Activated CD4-positive, alpha-beta T cell treated with anti-CD3 and anti-CD28 coated beads, Interleukin-2, amount 50 U/mL, for 4 hours (primary cell): ENCODE results near the gene CLPTM1L.

Experiments used
- DNase-seq, 2 experiments: peaks; one replicate each; pipeline ENCODE4 v3.0.0-alpha.2; 2020

Gene CLPTM1L

GRCh38 chr5:1344975-1345838 lies at the start of gene CLPTM1L:
Gene CLPTM1L, minus strand, starts transcription at chr5:1345099. Its CDS starts 258 bp downstream, at chr5:1344841.
- peak; percentile 77 to 84 for DNase-seq

GRCh38 chr5:1393571-1394501 lies 48.9 kb upstream of the CLPTM1L start:
- DNase-seq: no peak

GRCh38 chr5:1392801-1393565 lies 48.1 kb upstream of the CLPTM1L start:
- DNase-seq: no peak

- no peak for DNase-seq
Measured at GRCh38 chr5:1392261-1392660, 47.4 kb upstream of the CLPTM1L start.

GRCh38 chr5:1391691-1392090 lies 46.8 kb upstream of the CLPTM1L start:
- no peak for DNase-seq

- no peak for DNase-seq
Measured at GRCh38 chr5:1390861-1391600, 46.1 kb upstream of the CLPTM1L start.

- DNase-seq: no peak
Measured at GRCh38 chr5:1390333-1390732, 45.4 kb upstream of the CLPTM1L start.

GRCh38 chr5:1388383-1388967 lies 43.6 kb upstream of the CLPTM1L start:
- no peak for DNase-seq

GRCh38 chr5:1387876-1388275 lies 43.0 kb upstream of the CLPTM1L start:
- no peak for DNase-seq

- no peak for DNase-seq
Measured at GRCh38 chr5:1387059-1387755, 42.3 kb upstream of the CLPTM1L start.

GRCh38 chr5:1386274-1386717 lies 41.4 kb upstream of the CLPTM1L start:
- DNase-seq: peak; percentile 60 to 68

- peak; percentile 72 to 73 for DNase-seq
Measured at GRCh38 chr5:1385395-1386273, 40.7 kb upstream of the CLPTM1L start.

- DNase-seq: no peak
Measured at GRCh38 chr5:1384521-1384920, 39.6 kb upstream of the CLPTM1L start.

- DNase-seq: no peak
Measured at GRCh38 chr5:1383886-1384401, 39.0 kb upstream of the CLPTM1L start.

GRCh38 chr5:1383344-1383743 lies 38.4 kb upstream of the CLPTM1L start:
- no peak for DNase-seq

- no peak for DNase-seq
Measured at GRCh38 chr5:1382248-1382700, 37.4 kb upstream of the CLPTM1L start.

- DNase-seq: no peak
Measured at GRCh38 chr5:1381370-1382247, 36.7 kb upstream of the CLPTM1L start.

GRCh38 chr5:1380910-1381309 lies 36.0 kb upstream of the CLPTM1L start:
- DNase-seq: no peak
